PFSK-1 (cell line): Measurements from ENCODE around the gene DNM1.

ENCODE experiments used
- FOXP2 ChIP-seq: optimal IDR thresholded peaks from 2 replicates; pipeline ENCODE3; 2011; ENCODE audit warnings: borderline replicate concordance, control low read depth, inconsistent platforms; ENCODE audit not compliant: insufficient read depth; ENCODE audit errors: extremely low read length, extremely low read depth
- POLR2AphosphoS5 ChIP-seq: IDR thresholded peaks from 2 replicates; pipeline ENCODE4 v1.6.1; 2012; ENCODE audit warnings: low read depth, mild to moderate bottlenecking, control low read depth, low read length, moderate library complexity
- REST ChIP-seq, 2 experiments: IDR thresholded peaks; 2 replicates each; pipeline versions ENCODE4 v1.6.1 to v1.8.0; 2011 to 2012; ENCODE audit warnings: low read depth in 2 of 2, low read length in 2 of 2, control low read depth in 1 of 2, inconsistent platforms in 1 of 2, mild to moderate bottlenecking in 1 of 2, moderate library complexity in 1 of 2; ENCODE audit not compliant: insufficient read depth in 1 of 2
- SIN3A ChIP-seq: IDR thresholded peaks from 2 replicates; pipeline ENCODE4 v1.6.1; 2012; ENCODE audit warnings: mild to moderate bottlenecking, low read length, moderate library complexity, borderline replicate concordance; ENCODE audit not compliant: insufficient read depth

- TF ChIP-seq SIN3A (no peak), POLR2AphosphoS5 (no peak), REST (IDR thresholded peaks at IDR 0.05; ENCODE audit: insufficient read depth in 1 of 2, low read depth in 2 of 2, low read length in 2 of 2) (no peak), FOXP2 (no peak)
Measured at GRCh38 chr9:128251732-128252100, 48.5 kb downstream of the DNM1 start.
